ENCODE results near the gene CYP46A1. TPM values are rescaled to one million over a fixed set of nuclear protein-coding genes. Genes with fewer than 3 reads are reported as not detected.

Gene CYP46A1
- total RNA-seq, 3 donors from 2014 or later (not counting 1 experiment from before 2014, with no cell fraction given), result 0.09 to 0.45 (median 0.09) TPM

GRCh38 chr14:99724939-99725773, 41.1 kb downstream of the CYP46A1 start:
- Histone ChIP-seq H3K27ac (ENCODE audit: low read length) (no peak overlapping the region), H3K36me3 (ENCODE audit: control insufficient read depth, insufficient read depth, low read length) (no peaks in the 10 kb centered on the region), H3K27me3 (ENCODE audit: control insufficient read depth, insufficient read depth, low read length) (peaks cover 6% of the 10 kb centered on the region), H3K9me3 (ENCODE audit: control insufficient read depth, insufficient read depth, low read length) (no peaks in the 10 kb centered on the region), H3K4me1 (ENCODE audit: control insufficient read depth, insufficient read depth, low read length) (no peaks in the 10 kb centered on the region), H3K4me3 (ENCODE audit: low read length) (no peak overlapping the region)
- no peaks in the 10 kb centered on the region for H3K36me3 Mint-ChIP-seq
- no peaks in the 10 kb centered on the region for H3K9me3 Mint-ChIP-seq
- DNase-seq (peak in 1 of 2 donors; percentile 6), ATAC-seq (no peak)
- no peak for TF ChIP-seq CTCF (IDR thresholded peaks at IDR 0.05)
- intact Hi-C loops (cut with micrococcal nuclease), result no loop called here
- H3K27ac Mint-ChIP-seq, result no peak overlapping the region
- 91% methylated on average over 15 of the region's 15 CpGs for WGBS (ENCODE audit: insufficient coverage)
- H3K27me3 Mint-ChIP-seq (ENCODE audit: low read depth in 2 of 2), result peaks cover 6 to 19% of the 10 kb centered on the region in 2 donors
- H3K4me1 Mint-ChIP-seq, result no peaks in the 10 kb centered on the region
- no peak overlapping the region for H3K4me3 Mint-ChIP-seq

GRCh38 chr14:99725774-99726537, 41.9 kb downstream of the CYP46A1 start:
- no peak overlapping the region for H3K27ac Mint-ChIP-seq
- no peak overlapping the region for H3K4me3 Mint-ChIP-seq
- Histone ChIP-seq H3K4me1 (ENCODE audit: control insufficient read depth, insufficient read depth, low read length) (no peaks in the 10 kb centered on the region), H3K36me3 (ENCODE audit: control insufficient read depth, insufficient read depth, low read length) (no peaks in the 10 kb centered on the region), H3K9me3 (ENCODE audit: control insufficient read depth, insufficient read depth, low read length) (no peaks in the 10 kb centered on the region), H3K4me3 (ENCODE audit: low read length) (no peak overlapping the region), H3K27me3 (ENCODE audit: control insufficient read depth, insufficient read depth, low read length) (peaks cover 10% of the 10 kb centered on the region), H3K27ac (ENCODE audit: low read length) (no peak overlapping the region)
- H3K9me3 Mint-ChIP-seq, result no peaks in the 10 kb centered on the region
- no peaks in the 10 kb centered on the region for H3K36me3 Mint-ChIP-seq
- TF ChIP-seq CTCF (IDR thresholded peaks at IDR 0.05), result no peak
- H3K4me1 Mint-ChIP-seq, result no peaks in the 10 kb centered on the region
- WGBS (ENCODE audit: insufficient coverage), result 42% methylated on average over 18 of the region's 18 CpGs
- intact Hi-C loops (cut with micrococcal nuclease), result no loop called here
- peak in 1 of 2 donors; percentile 9 for DNase-seq
- no peak for ATAC-seq
- H3K27me3 Mint-ChIP-seq (ENCODE audit: low read depth in 2 of 2), result peaks cover 6 to 19% of the 10 kb centered on the region in 2 donors

- Mint-ChIP-seq H3K27ac (no peak overlapping the region), H3K27me3 (ENCODE audit: low read depth in 2 of 2) (peaks cover 6 to 19% of the 10 kb centered on the region in 2 donors), H3K36me3 (no peaks in the 10 kb centered on the region), H3K4me3 (no peak overlapping the region), H3K9me3 (no peaks in the 10 kb centered on the region), H3K4me1 (no peaks in the 10 kb centered on the region)
- intact Hi-C loops (cut with micrococcal nuclease), result no loop called here
- no peak overlapping the region for H3K27ac ChIP-seq (ENCODE audit: low read length)
- 82% methylated on average over 26 of the region's 26 CpGs for WGBS (ENCODE audit: insufficient coverage)
- ATAC-seq, result no peak
- TF ChIP-seq CTCF (IDR thresholded peaks at IDR 0.05), result no peak
- no peaks in the 10 kb centered on the region for H3K9me3 ChIP-seq (ENCODE audit: control insufficient read depth, insufficient read depth, low read length)
- H3K36me3 ChIP-seq (ENCODE audit: control insufficient read depth, insufficient read depth, low read length), result no peaks in the 10 kb centered on the region
- no peak overlapping the region for H3K4me3 ChIP-seq (ENCODE audit: low read length)
- no peaks in the 10 kb centered on the region for H3K4me1 ChIP-seq (ENCODE audit: control insufficient read depth, insufficient read depth, low read length)
- DNase-seq, result peak in 1 of 2 donors; percentile 3
- H3K27me3 ChIP-seq (ENCODE audit: control insufficient read depth, insufficient read depth, low read length), result peaks cover 10% of the 10 kb centered on the region
These were observed 42.5 kb downstream of the CYP46A1 start for GRCh38 chr14:99726538-99727095.
